DND-41 (cell line): ENCODE measurements around the gene COL6A3.

Source experiments
- ATAC-seq: fragments of 200-7000 bp; cut with Tn5 transposase; 3 replicates; pipeline ENCODE4 v1.9.1; 2021; ENCODE audit warnings: low read depth; ENCODE audit not compliant: insufficient read depth
- DNase-seq: peaks from one replicate; pipeline ENCODE4 v3.0.0-alpha.2; 2020
- H2AFZ ChIP-seq: 2 replicates; pipeline ENCODE4 v1.6.0; 2012; ENCODE audit warnings: low read depth, low read length
- H3K27ac ChIP-seq: 2 replicates; pipeline ENCODE4 v1.5.1; 2012; ENCODE audit warnings: low read length, inconsistent platforms
- H3K27me3 ChIP-seq: fragments of 200-600 bp; sonication (generic); 2 replicates; pipeline ENCODE4 v1.6.0; 2012; ENCODE audit warnings: low read length, mild to moderate bottlenecking, inconsistent platforms; ENCODE audit not compliant: insufficient read depth, poor library complexity
- H3K36me3 ChIP-seq: 2 replicates; pipeline ENCODE4 v1.5.1; 2012; ENCODE audit warnings: low read length, inconsistent platforms; ENCODE audit not compliant: insufficient read depth
- H3K4me1 ChIP-seq: 2 replicates; pipeline ENCODE4 v1.5.1; 2012; ENCODE audit warnings: mild to moderate bottlenecking, low read length; ENCODE audit not compliant: insufficient read depth
- H3K4me2 ChIP-seq: 2 replicates; pipeline ENCODE4 v1.6.0; 2012; ENCODE audit warnings: mild to moderate bottlenecking, moderate library complexity, low read length, inconsistent platforms; ENCODE audit not compliant: insufficient read depth
- H3K4me3 ChIP-seq, 2 experiments: fragments of 200-600 bp in 1 of 2; shearing (Covaris generic) in 1 of 2; 2 replicates each; pipeline ENCODE4 v1.5.1; 2012 to 2016; ENCODE audit warnings: inconsistent platforms in 2 of 2, low read length in 2 of 2, mild to moderate bottlenecking in 2 of 2, low read depth in 1 of 2, moderate library complexity in 1 of 2
- H3K79me2 ChIP-seq: 2 replicates; pipeline ENCODE4 v1.6.0; 2012; ENCODE audit warnings: low read length, inconsistent platforms; ENCODE audit not compliant: insufficient read depth
- H3K9ac ChIP-seq: 2 replicates; pipeline ENCODE4 v1.6.0; 2012; ENCODE audit warnings: low read depth, mild to moderate bottlenecking, inconsistent platforms, low read length, moderate library complexity
- H3K9me3 ChIP-seq: 2 replicates; pipeline ENCODE4 v1.5.1; 2012; ENCODE audit warnings: low read length, moderate library complexity, mild to moderate bottlenecking, inconsistent platforms; ENCODE audit not compliant: insufficient read depth, severe bottlenecking
- H4K20me1 ChIP-seq: 2 replicates; pipeline ENCODE4 v1.6.0; 2012; ENCODE audit warnings: low read length; ENCODE audit not compliant: insufficient read depth
- CTCF ChIP-seq: IDR thresholded peaks from 2 replicates; pipeline ENCODE4 v1.5.1; 2012; ENCODE audit warnings: borderline replicate concordance, low read length, moderate library complexity, mild to moderate bottlenecking; ENCODE audit not compliant: poor library complexity, severe bottlenecking; ENCODE audit errors: extremely low read depth
- EZH2 ChIP-seq: IDR thresholded peaks from 3 replicates; pipeline ENCODE4 v1.6.1; 2012; ENCODE audit warnings: borderline replicate concordance, low read depth, mild to moderate bottlenecking, moderate library complexity, low read length, inconsistent platforms; ENCODE audit not compliant: severe bottlenecking

COL6A3 gene

GRCh38 chr2:237287872-237288271, 126.1 kb downstream of the COL6A3 start:
- Histone ChIP-seq H3K4me1 (no peaks in the 10 kb centered on the region), H3K79me2 (no peaks in the 10 kb centered on the region), H3K36me3 (no peaks in the 10 kb centered on the region), H3K27me3 (no peaks in the 10 kb centered on the region), H3K9me3 (no peaks in the 10 kb centered on the region), H4K20me1 (no peaks in the 10 kb centered on the region), H2AFZ (no peak overlapping the region), H3K4me3 (no peak overlapping the region), H3K27ac (no peak overlapping the region), H3K9ac (no peak overlapping the region), H3K4me2 (no peak overlapping the region)
- ATAC-seq, result no peak
- DNase-seq, result no peak
- no peak for TF ChIP-seq CTCF
- TF ChIP-seq EZH2, result no peak

GRCh38 chr2:237283131-237283928, 130.6 kb downstream of the COL6A3 start:
- Histone ChIP-seq H3K4me2 (no peak overlapping the region), H3K79me2 (no peaks in the 10 kb centered on the region), H2AFZ (no peak overlapping the region), H3K27ac (no peak overlapping the region), H3K36me3 (no peaks in the 10 kb centered on the region), H3K9ac (no peak overlapping the region), H3K9me3 (no peaks in the 10 kb centered on the region), H3K4me3 (no peak overlapping the region), H3K27me3 (no peaks in the 10 kb centered on the region), H4K20me1 (no peaks in the 10 kb centered on the region), H3K4me1 (no peaks in the 10 kb centered on the region)
- DNase-seq (no peak), ATAC-seq (no peak)
- TF ChIP-seq EZH2 (no peak), CTCF (no peak)

GRCh38 chr2:237282568-237283128, 131.3 kb downstream of the COL6A3 start:
- Histone ChIP-seq H2AFZ (no peak overlapping the region), H3K79me2 (no peaks in the 10 kb centered on the region), H3K4me3 (no peak overlapping the region), H3K27me3 (no peaks in the 10 kb centered on the region), H3K27ac (no peak overlapping the region), H3K9me3 (no peaks in the 10 kb centered on the region), H3K9ac (no peak overlapping the region), H3K4me1 (no peaks in the 10 kb centered on the region), H4K20me1 (no peaks in the 10 kb centered on the region), H3K36me3 (no peaks in the 10 kb centered on the region), H3K4me2 (no peak overlapping the region)
- ATAC-seq (no peak), DNase-seq (no peak)
- TF ChIP-seq EZH2 (no peak), CTCF (no peak)
